Fibroblast of lung (primary cell): ENCODE data around the gene SFT2D1.

Experiments
- CTCF ChIP-seq, 2 donors: IDR thresholded peaks in 1 of 2; conservative IDR thresholded peaks in 1 of 2; 1 replicate in 1 of 2; 2 replicates in 1 of 2; pipeline ENCODE4 v1.5.1; 2011 to 2012; ENCODE audit warnings: low read length in 2 of 2, control low read depth in 1 of 2, inconsistent platforms in 1 of 2, low read depth in 1 of 2, mild to moderate bottlenecking in 1 of 2
- EZH2 ChIP-seq: IDR thresholded peaks from 2 replicates; pipeline ENCODE4 v1.5.1; 2012; ENCODE audit warnings: low read length, control low read depth, mild to moderate bottlenecking; ENCODE audit errors: missing control alignments

- peak; percentile 87 to 99 for TF ChIP-seq CTCF (conservative IDR thresholded peaks at IDR 0.05 in 1 of 2, IDR thresholded peaks at IDR 0.05 in 1 of 2; ENCODE audit: low read depth in 1 of 2, low read length in 2 of 2)
- TF ChIP-seq EZH2: no peak
These were observed 66.6 kb downstream of the SFT2D1 start for GRCh38 chr6:166275714-166276166.
